ENCODE data around the gene BGLAP.

DNA sequence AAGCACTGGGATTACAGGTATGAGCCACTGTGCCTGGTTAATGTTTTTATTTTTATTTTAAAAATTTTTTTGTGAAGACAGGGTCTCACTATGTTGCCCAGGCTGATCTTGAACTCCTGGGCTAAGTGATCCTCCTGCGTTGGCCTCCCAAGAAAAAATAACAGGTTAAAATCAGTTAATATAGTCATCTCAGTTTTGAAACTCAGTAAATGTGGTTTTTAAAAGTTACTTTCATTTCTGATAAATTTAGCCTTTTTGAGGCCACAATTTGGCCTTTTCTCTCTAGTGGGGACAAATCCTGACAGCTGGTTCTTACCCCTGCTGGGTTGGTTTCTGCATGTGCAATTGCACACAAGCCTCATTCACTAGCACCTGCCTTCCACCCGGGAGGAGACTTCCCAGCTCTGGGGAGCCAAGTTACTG lies 15.9 kb upstream of the BGLAP start:
- TF ChIP-seq, protein P1, sequence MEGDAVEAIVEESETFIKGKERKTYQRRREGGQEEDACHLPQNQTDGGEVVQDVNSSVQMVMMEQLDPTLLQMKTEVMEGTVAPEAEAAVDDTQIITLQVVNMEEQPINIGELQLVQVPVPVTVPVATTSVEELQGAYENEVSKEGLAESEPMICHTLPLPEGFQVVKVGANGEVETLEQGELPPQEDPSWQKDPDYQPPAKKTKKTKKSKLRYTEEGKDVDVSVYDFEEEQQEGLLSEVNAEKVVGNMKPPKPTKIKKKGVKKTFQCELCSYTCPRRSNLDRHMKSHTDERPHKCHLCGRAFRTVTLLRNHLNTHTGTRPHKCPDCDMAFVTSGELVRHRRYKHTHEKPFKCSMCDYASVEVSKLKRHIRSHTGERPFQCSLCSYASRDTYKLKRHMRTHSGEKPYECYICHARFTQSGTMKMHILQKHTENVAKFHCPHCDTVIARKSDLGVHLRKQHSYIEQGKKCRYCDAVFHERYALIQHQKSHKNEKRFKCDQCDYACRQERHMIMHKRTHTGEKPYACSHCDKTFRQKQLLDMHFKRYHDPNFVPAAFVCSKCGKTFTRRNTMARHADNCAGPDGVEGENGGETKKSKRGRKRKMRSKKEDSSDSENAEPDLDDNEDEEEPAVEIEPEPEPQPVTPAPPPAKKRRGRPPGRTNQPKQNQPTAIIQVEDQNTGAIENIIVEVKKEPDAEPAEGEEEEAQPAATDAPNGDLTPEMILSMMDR (IDR thresholded peaks at IDR 0.05): no peak
- no peak for TF ChIP-seq EZH2 (IDR thresholded peaks at IDR 0.05; ENCODE audit: borderline replicate concordance, insufficient read depth, low read depth, low read length, poor library complexity, severe bottlenecking)

Measured in B cell (primary cell).